GM10248 (cell line): ENCODE data around the gene RASL11B.

Experiments
- CTCF ChIA-PET: fragments of 300-600 bp; sonication (Branson Sonifier 250); formaldehyde crosslinking; extraction: SDS; loops from one replicate; lab custom pipeline; 2021; ENCODE audit warnings: antibody characterized with exemption; lab: Yijun Ruan, JAX
- POLR2A ChIA-PET: fragments of 350-650 bp; sonication (Branson Sonifier 250); formaldehyde crosslinking; extraction: SDS; loops from one replicate; lab custom pipeline; 2020; ENCODE audit warnings: antibody characterized with exemption; lab: Yijun Ruan, JAX
- DNase-seq: peaks from one replicate; pipeline ENCODE4 v3.0.0; 2012; ENCODE audit errors: extremely low spot score
- CTCF ChIP-seq: IDR thresholded peaks from 2 replicates; pipeline ENCODE4 v1.5.1; 2012; ENCODE audit warnings: mild to moderate bottlenecking, low read depth; ENCODE audit errors: extremely low read depth, missing control alignments, control extremely low read depth

Gene RASL11B

DNA sequence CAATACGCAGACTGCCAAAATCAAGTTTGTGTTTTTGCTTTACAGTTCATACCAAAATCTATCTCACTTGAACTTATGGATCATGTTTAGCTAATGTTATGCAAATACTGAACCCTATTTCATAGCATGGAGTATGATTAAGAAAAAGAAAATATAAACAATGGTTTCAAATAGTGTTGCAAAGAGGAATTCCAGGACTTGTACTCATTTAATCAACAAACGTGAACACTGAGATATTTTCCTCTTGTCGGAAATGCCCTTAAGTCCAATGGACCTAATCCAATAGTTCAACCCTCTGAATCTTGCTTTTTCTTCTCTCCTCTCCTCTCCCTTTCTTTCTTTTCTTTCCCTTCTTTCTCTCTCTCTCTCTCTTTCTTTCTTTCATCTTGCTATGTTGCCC, 30.8 kb downstream of the RASL11B start:
- CTCF ChIA-PET: interaction anchor here (1.3 kb wide), 1 partner anchor 9 kb away, joined by 4 read pairs; no protein-coding TSS in a partner anchor

GRCh38 chr4:52894443-52894842, 32.3 kb downstream of the RASL11B start:
- ChIA-PET CTCF (interaction anchor here (1.1 to 1.8 kb wide), 4 partner anchors 11 to 25 kb away, joined by 4 to 5 read pairs (median 4); no protein-coding TSS in a partner anchor), POLR2A (interaction anchor here (0.6 kb wide), 1 partner anchor 780 kb away, joined by 4 read pairs; no protein-coding TSS in a partner anchor)

More for the DNA sequence above, 30.8 kb downstream of the RASL11B start:
- TF ChIP-seq CTCF: no peak
- DNase-seq: no peak
- POLR2A ChIA-PET: no interaction called here

GRCh38 chr4:52903273-52903672, 41.2 kb downstream of the RASL11B start:
- POLR2A ChIA-PET: no interaction called here
- no peak for TF ChIP-seq CTCF
- DNase-seq: no peak
- CTCF ChIA-PET: interaction anchor here (1.7 to 4.5 kb wide), 2 partner anchors 8 to 22 kb away, joined by 4 to 27 read pairs; no protein-coding TSS in a partner anchor

More at GRCh38 chr4:52894443-52894842, 32.3 kb downstream of the RASL11B start:
- DNase-seq: no peak
- TF ChIP-seq CTCF: no peak

DNA sequence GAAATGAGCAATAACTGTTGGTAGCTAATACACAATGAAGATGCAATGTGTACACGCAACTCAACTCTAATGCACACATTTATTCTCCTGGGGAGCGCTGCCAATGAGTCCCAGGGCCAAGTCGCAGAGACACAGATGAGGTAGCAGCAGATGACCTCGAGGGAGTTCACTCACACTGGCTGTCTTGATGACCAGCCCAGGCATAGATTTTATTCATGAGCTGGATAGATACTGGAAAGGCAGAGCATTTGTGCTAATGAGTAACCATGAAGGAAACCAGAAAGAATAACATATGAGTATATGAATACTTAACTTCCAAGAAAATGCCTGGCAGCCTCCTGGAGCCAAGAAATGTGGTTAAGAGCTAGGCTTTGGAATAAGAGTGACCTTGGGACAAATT, 42.3 kb downstream of the RASL11B start:
- DNase-seq: no peak
- ChIA-PET CTCF (interaction anchor here (1.3 to 4.5 kb wide), 3 partner anchors 7 to 106 kb away, joined by 3 to 27 read pairs (median 4); no protein-coding TSS in a partner anchor), POLR2A (no interaction called here)
- TF ChIP-seq CTCF: no peak

GRCh38 chr4:52907510-52907909, 45.4 kb downstream of the RASL11B start:
- no peak for DNase-seq
- ChIA-PET CTCF (interaction anchor here (1.2 to 5.8 kb wide), 5 partner anchors 13 to 76 kb away, joined by 3 to 46 read pairs (median 4); no protein-coding TSS in a partner anchor), POLR2A (no interaction called here)
- no peak for TF ChIP-seq CTCF

GRCh38 chr4:52910115-52910514, 48.0 kb downstream of the RASL11B start:
- ChIA-PET CTCF (interaction anchor here (1.0 to 5.8 kb wide), 6 partner anchors 8 to 358 kb away, joined by 3 to 46 read pairs (median 4); no protein-coding TSS in a partner anchor), POLR2A (no interaction called here)
- no peak for TF ChIP-seq CTCF

More at GRCh38 chr4:52910115-52910514, 48.0 kb downstream of the RASL11B start:
- DNase-seq: no peak
